Activated naive CD4-positive, alpha-beta T cell treated with anti-CD3 and anti-CD28 coated beads, Interleukin-2, amount 10 ng/mL, durations not matched to agents 5 hours and 36 hours (primary cell): ENCODE measurements around the gene KIF20A. TPM values are rescaled to one million over a fixed set of nuclear protein-coding genes. Genes with fewer than 3 reads are reported as not detected.

Experiments used
- total RNA-seq, 2 experiments: library from RNA; stranded (reverse); gene quantifications; one replicate each; pipeline ENCODE4 v1.2.3, GENCODE V29; 2021

Gene KIF20A
- total RNA-seq, result 10 to 100 TPM; 43.4 to 44.9 TPM

DNA sequence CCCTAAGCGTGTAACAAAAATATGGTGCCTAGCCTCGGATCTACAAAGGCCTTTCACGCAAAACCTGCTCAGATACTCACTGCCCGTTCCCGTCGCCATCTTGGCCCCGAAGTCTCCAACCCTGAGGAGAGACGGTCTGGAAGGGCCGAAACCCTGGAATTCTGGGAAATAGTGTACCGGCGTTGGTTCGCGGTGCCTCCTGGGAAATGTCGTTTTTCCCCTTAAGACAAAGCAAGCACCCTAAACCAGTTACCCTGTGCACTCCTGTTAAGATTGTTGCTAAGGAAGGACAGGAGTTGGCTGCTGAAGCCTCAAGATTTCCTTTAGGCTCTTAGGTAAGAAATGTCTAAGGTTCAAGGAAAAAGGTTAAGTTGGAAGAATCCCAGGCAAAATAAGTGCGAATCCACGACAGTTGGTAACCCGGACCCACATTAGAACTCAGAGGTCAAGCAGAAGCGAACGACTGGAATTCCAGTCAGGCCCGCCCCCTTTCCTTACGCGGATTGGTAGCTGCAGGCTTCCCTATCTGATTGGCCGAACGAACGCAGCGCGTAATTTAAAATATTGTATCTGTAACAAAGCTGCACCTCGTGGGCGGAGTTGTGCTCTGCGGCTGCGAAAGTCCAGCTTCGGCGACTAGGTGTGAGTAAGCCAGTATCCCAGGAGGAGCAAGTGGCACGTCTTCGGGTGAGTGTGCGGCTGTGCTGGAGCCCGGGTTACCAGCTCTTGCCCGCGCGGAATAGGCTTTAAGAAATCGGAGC is at the start of gene KIF20A, which contains the start of gene BRD8:
Gene KIF20A (plus strand): TSS at position 597 of the 761 bp plus-strand sequence. CDS start 569 bp downstream, outside the sequence.
Gene BRD8 (minus strand): TSS at position 115 of the 761 bp plus-strand sequence. CDS start 16 bp downstream, at position 99.

GRCh38 chr5:138138949-138139780 is 39.7 kb upstream of the KIF20A start, which contains the start of gene NME5:
TSS of gene NME5 (minus strand) at chr5:138139428. CDS start at chr5:138138780, 648 bp downstream.

GRCh38 chr5:138213161-138214029 is 34.5 kb downstream of the KIF20A start, which contains the start of gene CDC23:
TSS of gene CDC23 (minus strand) at chr5:138213323. CDS start at chr5:138213312, 11 bp downstream.

Other genes starting within 250 kb of the KIF20A start
- 10 to 100 TPM; 29.6 to 33.9 TPM for gene FAM13B, start 146.0 kb upstream of the KIF20A start, total RNA-seq
- not detected for gene WNT8A, start 95.1 kb upstream of the KIF20A start, total RNA-seq
- gene NME5, start 39.7 kb upstream of the KIF20A start, total RNA-seq, result not detected
- 10 to 100 TPM; 62.6 to 65.0 TPM for gene BRD8, start 482 bp upstream of the KIF20A start, total RNA-seq
- 10 to 100 TPM; 23.8 to 25.4 TPM for gene CDC23, start 34.2 kb downstream of the KIF20A start, total RNA-seq
- gene GFRA3, start 95.5 kb downstream of the KIF20A start, total RNA-seq, result under 1 TPM in 1 of 2 experiments, not detected in 1; 0.17 TPM
- gene CDC25C, start 152.7 kb downstream of the KIF20A start, total RNA-seq, result 10 to 100 TPM; 10.8 to 11.1 TPM
- 10 to 100 TPM; 21.2 to 22.8 TPM for gene FAM53C, start 159.2 kb downstream of the KIF20A start, total RNA-seq
- gene KDM3B, start 173.6 kb downstream of the KIF20A start, total RNA-seq, result 10 to 100 TPM; 64.1 to 66.5 TPM